GM23338 (cell line): ENCODE measurements around the gene STAT3. TPM values are rescaled to one million over a fixed set of nuclear protein-coding genes. Genes with fewer than 3 reads are reported as not detected.
A peak's percentile ranks its signal among the peaks of the same experiment; 100 is the strongest.

Experiments
- ATAC-seq: fragments of 200-7000 bp; cut with Tn5 transposase; 3 replicates; pipeline ENCODE4 v1.9.1; 2020
- DNase-seq: peaks from one replicate; pipeline ENCODE4 v3.0.0-alpha.2; 2015; ENCODE audit warnings: low spot score
- H2AFZ ChIP-seq: fragments of 200-600 bp; sonication (generic); 2 replicates; pipeline ENCODE4 v1.8.0; 2016; ENCODE audit warnings: antibody characterized with exemption, mild to moderate bottlenecking, moderate library complexity
- H3F3A ChIP-seq: fragments of 200-600 bp; sonication (generic); replicated peaks from 2 replicates; pipeline ENCODE4 v1.8.0; 2017; ENCODE audit warnings: antibody characterized with exemption, mixed run types, low read depth
- H3K27ac ChIP-seq: fragments of 200-600 bp; sonication (generic); 2 replicates; pipeline ENCODE4 v1.6.1; 2016; ENCODE audit warnings: low read depth
- H3K27me3 ChIP-seq: fragments of 200-600 bp; sonication (generic); 2 replicates; pipeline ENCODE4 v1.8.0; 2016; ENCODE audit warnings: mild to moderate bottlenecking, mixed run types, moderate library complexity; ENCODE audit not compliant: insufficient read depth
- H3K36me3 ChIP-seq: fragments of 200-600 bp; sonication (generic); 2 replicates; pipeline ENCODE4 v1.8.0; 2016; ENCODE audit warnings: mild to moderate bottlenecking; ENCODE audit not compliant: insufficient read depth
- H3K4me1 ChIP-seq: fragments of 200-600 bp; sonication (generic); 2 replicates; pipeline ENCODE4 v1.8.0; 2016; ENCODE audit warnings: mild to moderate bottlenecking, moderate library complexity; ENCODE audit not compliant: insufficient read depth
- H3K4me2 ChIP-seq: fragments of 200-600 bp; sonication (generic); 2 replicates; pipeline ENCODE4 v1.7.1; 2017; ENCODE audit warnings: mixed run types
- H3K4me3 ChIP-seq: fragments of 200-600 bp; sonication (generic); 2 replicates; pipeline ENCODE4 v1.6.1; 2016; ENCODE audit warnings: mixed run types
- H3K79me2 ChIP-seq: fragments of 200-600 bp; sonication (generic); replicated peaks from 2 replicates; pipeline ENCODE4 v1.8.0; 2017; ENCODE audit warnings: mild to moderate bottlenecking; ENCODE audit not compliant: insufficient read depth
- H3K9me2 ChIP-seq: fragments of 200-600 bp; sonication (generic); 2 replicates; pipeline ENCODE4 v1.8.0; 2017; ENCODE audit not compliant: insufficient read depth
- H4K20me1 ChIP-seq: fragments of 200-600 bp; sonication (generic); replicated peaks from 2 replicates; pipeline ENCODE4 v1.8.0; 2017; ENCODE audit warnings: mild to moderate bottlenecking; ENCODE audit not compliant: insufficient read depth
- H3K27ac Mint-ChIP-seq: 2 replicates; pipeline ENCODE4 v1.8.0; 2020; ENCODE audit warnings: inconsistent platforms, mild to moderate bottlenecking, moderate library complexity, mixed read lengths
- H3K27me3 Mint-ChIP-seq: 3 replicates; pipeline ENCODE4 v1.8.0; 2022; ENCODE audit warnings: low read depth, mild to moderate bottlenecking, moderate library complexity, mixed read lengths, inconsistent platforms; ENCODE audit not compliant: insufficient read depth, poor library complexity
- H3K36me3 Mint-ChIP-seq: 3 replicates; pipeline ENCODE4 v1.8.0; 2021; ENCODE audit warnings: low read depth, mild to moderate bottlenecking, inconsistent platforms, moderate library complexity, mixed read lengths
- H3K4me1 Mint-ChIP-seq: 3 replicates; pipeline ENCODE4 v1.8.0; 2020; ENCODE audit warnings: mild to moderate bottlenecking, inconsistent platforms, mixed read lengths
- H3K4me3 Mint-ChIP-seq: 3 replicates; pipeline ENCODE4 v1.8.0; 2021; ENCODE audit warnings: moderate library complexity, mild to moderate bottlenecking, inconsistent platforms, mixed read lengths
- H3K9me3 Mint-ChIP-seq: 3 replicates; pipeline ENCODE4 v1.8.0; 2020; ENCODE audit warnings: moderate library complexity, mild to moderate bottlenecking, inconsistent platforms, mixed read lengths
- CREB1 ChIP-seq: fragments of 250-450 bp; sonication (Bioruptor Pico); IDR thresholded peaks from 2 replicates; pipeline ENCODE4 v1.5.0; 2020; ENCODE audit warnings: low read depth, mild to moderate bottlenecking, moderate library complexity
- EZH2 ChIP-seq: fragments of 200-600 bp; sonication (generic); IDR thresholded peaks from one replicate; pipeline ENCODE4 v1.8.0; 2017; ENCODE audit warnings: antibody characterized with exemption, mild to moderate bottlenecking, low read depth; ENCODE audit not compliant: unreplicated experiment
- EZH2phosphoT487 ChIP-seq: fragments of 200-600 bp; sonication (generic); IDR thresholded peaks from one replicate; pipeline ENCODE4 v1.8.1; 2018; ENCODE audit warnings: antibody characterized with exemption; ENCODE audit not compliant: unreplicated experiment
- JUNB ChIP-seq: IDR thresholded peaks from one replicate; pipeline ENCODE4 v1.6.1; 2016; ENCODE audit warnings: antibody characterized with exemption; ENCODE audit not compliant: unreplicated experiment
- NANOG ChIP-seq: IDR thresholded peaks from 2 replicates; pipeline ENCODE4 v1.6.1; 2016; ENCODE audit warnings: antibody characterized with exemption, borderline replicate concordance
- POLR2AphosphoS5 ChIP-seq: IDR thresholded peaks from 2 replicates; pipeline ENCODE4 v1.6.1; 2016; ENCODE audit warnings: antibody characterized with exemption, low read depth
- REST ChIP-seq: IDR thresholded peaks from one replicate; pipeline ENCODE4 v1.6.1; 2018; ENCODE audit warnings: antibody characterized with exemption; ENCODE audit not compliant: unreplicated experiment
- STAT1 ChIP-seq: IDR thresholded peaks from one replicate; pipeline ENCODE4 v1.6.1; 2016; ENCODE audit warnings: antibody characterized with exemption; ENCODE audit not compliant: unreplicated experiment
- ZNF114 ChIP-seq: fragments of 250-450 bp; sonication (Bioruptor Pico); IDR thresholded peaks from 2 replicates; pipeline ENCODE4 v1.5.0; 2020; ENCODE audit warnings: mild to moderate bottlenecking, moderate library complexity
- ZNF331 ChIP-seq: fragments of 250-450 bp; sonication (Bioruptor Pico); IDR thresholded peaks from 2 replicates; pipeline ENCODE4 v1.5.0; 2020; ENCODE audit warnings: low read depth, mild to moderate bottlenecking, moderate library complexity
- polyA plus RNA-seq: library from polyadenylated mRNA; unstranded; fragments of >200 nt; fragmentation: Nextera tagmentation; extraction: Ambion mirVana; gene quantifications from 2 replicates; pipeline ENCODE4 v1.2.1, GENCODE V29; 2016
- total RNA-seq: library from RNA; depleted of rRNA; stranded (reverse); fragments of >200 nt; shearing (Covaris generic); gene quantifications from 2 replicates; pipeline ENCODE4 v1.2.3, GENCODE V29; 2014
- TF ChIP-seq, protein P1 (sequence below), 2 experiments: fragments of 200-600 bp in 1 of 2; sonication (generic) in 1 of 2; conservative IDR thresholded peaks; 2 replicates each; pipeline versions ENCODE4 v1.5.1 to v1.6.1; 2016 to 2017; ENCODE audit warnings: antibody characterized with exemption in 2 of 2, low read depth in 2 of 2, mild to moderate bottlenecking in 2 of 2, moderate library complexity in 1 of 2
- TF ChIP-seq, protein P2 (sequence below): IDR thresholded peaks from 2 replicates; pipeline ENCODE4 v1.6.1; 2016; ENCODE audit warnings: antibody characterized with exemption

STAT3 gene
- total and polyA plus RNA-seq, 2 experiments from 2014 or later, result 49.5 to 78.0 TPM

- Histone ChIP-seq H3K27me3 (no peaks in the 10 kb centered on the region), H3F3A (peaks cover 20% of the 10 kb centered on the region), H3K9me2 (no peaks in the 10 kb centered on the region), H3K79me2 (no peaks in the 10 kb centered on the region), H3K4me1 (peaks cover 23% of the 10 kb centered on the region), H3K4me2 (peak overlapping the region; percentile 82; the same call in 1 of the 2 replicates), H2AFZ (no peak overlapping the region), H3K27ac (peak overlapping the region; percentile 59; the same call in 1 of the 2 replicates), H4K20me1 (no peaks in the 10 kb centered on the region; the same call in 1 of the 2 replicates), H3K36me3 (peaks cover 8% of the 10 kb centered on the region; the same call in 1 of the 2 replicates), H3K4me3 (peak overlapping the region; percentile 56; the same call in 1 of the 2 replicates)
- Mint-ChIP-seq H3K36me3 (peaks cover 9% of the 10 kb centered on the region), H3K27ac (0 out of 2 replicates have a peak overlapping the region, but pooled peaks have one; percentile 41), H3K4me3 (peak overlapping the region; percentile 46), H3K9me3 (no peaks in the 10 kb centered on the region; the same call in 2 of the 3 replicates), H3K4me1 (peaks cover 44% of the 10 kb centered on the region), H3K27me3 (peaks cover 9% of the 10 kb centered on the region)
- TF ChIP-seq EZH2phosphoT487 (no peak), POLR2AphosphoS5 (no peak)
- ATAC-seq, result peak; percentile 68
- peak; percentile 64 for DNase-seq
These were observed 76.8 kb downstream of the STAT3 start for GRCh38 chr17:42311240-42312034.

DNA sequence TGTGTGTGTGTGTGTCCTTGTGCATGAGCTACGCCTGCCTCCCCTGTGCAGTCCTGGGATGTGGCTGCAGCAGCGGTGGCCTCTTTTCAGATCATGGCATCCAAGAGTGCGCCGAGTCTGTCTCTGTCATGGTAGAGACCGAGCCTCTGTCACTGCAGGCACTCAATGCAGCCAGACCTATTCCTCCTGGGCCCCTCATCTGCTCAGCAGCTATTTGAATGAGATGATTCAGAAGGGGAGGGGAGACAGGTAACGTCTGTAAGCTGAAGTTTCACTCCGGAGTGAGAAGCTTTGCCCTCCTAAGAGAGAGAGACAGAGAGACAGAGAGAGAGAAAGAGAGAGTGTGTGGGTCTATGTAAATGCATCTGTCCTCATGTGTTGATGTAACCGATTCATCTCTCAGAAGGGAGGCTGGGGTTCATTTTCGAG lies 77.4 kb downstream of the STAT3 start:
- Histone ChIP-seq H3K4me2 (peak overlapping the region; percentile 82; the same call in 1 of the 2 replicates), H3K36me3 (peaks cover 6% of the 10 kb centered on the region; the same call in 1 of the 2 replicates), H3K4me1 (peaks cover 23% of the 10 kb centered on the region), H2AFZ (no peak overlapping the region), H3K79me2 (no peaks in the 10 kb centered on the region), H3F3A (peaks cover 16% of the 10 kb centered on the region), H3K9me2 (no peaks in the 10 kb centered on the region), H3K27ac (peak overlapping the region; percentile 59; the same call in 1 of the 2 replicates), H3K27me3 (no peaks in the 10 kb centered on the region), H4K20me1 (no peaks in the 10 kb centered on the region; the same call in 1 of the 2 replicates), H3K4me3 (no peak overlapping the region)
- peaks cover 8% of the 10 kb centered on the region for H3K36me3 Mint-ChIP-seq
- ATAC-seq, result no peak
- H3K27ac Mint-ChIP-seq, result 0 out of 2 replicates have a peak overlapping the region, but pooled peaks have one; percentile 13
- no peak for DNase-seq
- H3K4me3 Mint-ChIP-seq, result no peak overlapping the region; the same call in 2 of the 3 replicates
- no peaks in the 10 kb centered on the region; the same call in 2 of the 3 replicates for H3K9me3 Mint-ChIP-seq
- H3K4me1 Mint-ChIP-seq, result peaks cover 47% of the 10 kb centered on the region
- H3K27me3 Mint-ChIP-seq, result peaks cover 10% of the 10 kb centered on the region
- TF ChIP-seq ZNF114 (CRISPR knock-in tag) (no peak), CREB1 (no peak), STAT1 (no peak), ZNF331 (CRISPR knock-in tag) (no peak), REST (no peak), EZH2 (no peak), JUNB (no peak), EZH2phosphoT487 (no peak), NANOG (no peak), POLR2AphosphoS5 (no peak)
- TF ChIP-seq, protein P1, sequence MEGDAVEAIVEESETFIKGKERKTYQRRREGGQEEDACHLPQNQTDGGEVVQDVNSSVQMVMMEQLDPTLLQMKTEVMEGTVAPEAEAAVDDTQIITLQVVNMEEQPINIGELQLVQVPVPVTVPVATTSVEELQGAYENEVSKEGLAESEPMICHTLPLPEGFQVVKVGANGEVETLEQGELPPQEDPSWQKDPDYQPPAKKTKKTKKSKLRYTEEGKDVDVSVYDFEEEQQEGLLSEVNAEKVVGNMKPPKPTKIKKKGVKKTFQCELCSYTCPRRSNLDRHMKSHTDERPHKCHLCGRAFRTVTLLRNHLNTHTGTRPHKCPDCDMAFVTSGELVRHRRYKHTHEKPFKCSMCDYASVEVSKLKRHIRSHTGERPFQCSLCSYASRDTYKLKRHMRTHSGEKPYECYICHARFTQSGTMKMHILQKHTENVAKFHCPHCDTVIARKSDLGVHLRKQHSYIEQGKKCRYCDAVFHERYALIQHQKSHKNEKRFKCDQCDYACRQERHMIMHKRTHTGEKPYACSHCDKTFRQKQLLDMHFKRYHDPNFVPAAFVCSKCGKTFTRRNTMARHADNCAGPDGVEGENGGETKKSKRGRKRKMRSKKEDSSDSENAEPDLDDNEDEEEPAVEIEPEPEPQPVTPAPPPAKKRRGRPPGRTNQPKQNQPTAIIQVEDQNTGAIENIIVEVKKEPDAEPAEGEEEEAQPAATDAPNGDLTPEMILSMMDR (conservative IDR thresholded peaks at IDR 0.05; ENCODE audit: low read depth in 2 of 2), result no peak; a peak in 1 of 4 replicates
- TF ChIP-seq, protein P2, sequence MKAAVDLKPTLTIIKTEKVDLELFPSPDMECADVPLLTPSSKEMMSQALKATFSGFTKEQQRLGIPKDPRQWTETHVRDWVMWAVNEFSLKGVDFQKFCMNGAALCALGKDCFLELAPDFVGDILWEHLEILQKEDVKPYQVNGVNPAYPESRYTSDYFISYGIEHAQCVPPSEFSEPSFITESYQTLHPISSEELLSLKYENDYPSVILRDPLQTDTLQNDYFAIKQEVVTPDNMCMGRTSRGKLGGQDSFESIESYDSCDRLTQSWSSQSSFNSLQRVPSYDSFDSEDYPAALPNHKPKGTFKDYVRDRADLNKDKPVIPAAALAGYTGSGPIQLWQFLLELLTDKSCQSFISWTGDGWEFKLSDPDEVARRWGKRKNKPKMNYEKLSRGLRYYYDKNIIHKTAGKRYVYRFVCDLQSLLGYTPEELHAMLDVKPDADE, result no peak
